ENCODE measurements around the gene GALM. TPM values are rescaled to one million over a fixed set of nuclear protein-coding genes. Genes with fewer than 3 reads are reported as not detected.
A peak's percentile ranks its signal among the peaks of the same experiment; 100 is the strongest.
"Not testable (repeated sequence)": the region's sequence is repeated elsewhere in the genome, so short reads cannot be mapped to it uniquely, and the experiment has no call there.

The GALM gene
- polyA plus RNA-seq, 5 donors, result 25.3 to 36.4 (median 28.4) TPM

DNA sequence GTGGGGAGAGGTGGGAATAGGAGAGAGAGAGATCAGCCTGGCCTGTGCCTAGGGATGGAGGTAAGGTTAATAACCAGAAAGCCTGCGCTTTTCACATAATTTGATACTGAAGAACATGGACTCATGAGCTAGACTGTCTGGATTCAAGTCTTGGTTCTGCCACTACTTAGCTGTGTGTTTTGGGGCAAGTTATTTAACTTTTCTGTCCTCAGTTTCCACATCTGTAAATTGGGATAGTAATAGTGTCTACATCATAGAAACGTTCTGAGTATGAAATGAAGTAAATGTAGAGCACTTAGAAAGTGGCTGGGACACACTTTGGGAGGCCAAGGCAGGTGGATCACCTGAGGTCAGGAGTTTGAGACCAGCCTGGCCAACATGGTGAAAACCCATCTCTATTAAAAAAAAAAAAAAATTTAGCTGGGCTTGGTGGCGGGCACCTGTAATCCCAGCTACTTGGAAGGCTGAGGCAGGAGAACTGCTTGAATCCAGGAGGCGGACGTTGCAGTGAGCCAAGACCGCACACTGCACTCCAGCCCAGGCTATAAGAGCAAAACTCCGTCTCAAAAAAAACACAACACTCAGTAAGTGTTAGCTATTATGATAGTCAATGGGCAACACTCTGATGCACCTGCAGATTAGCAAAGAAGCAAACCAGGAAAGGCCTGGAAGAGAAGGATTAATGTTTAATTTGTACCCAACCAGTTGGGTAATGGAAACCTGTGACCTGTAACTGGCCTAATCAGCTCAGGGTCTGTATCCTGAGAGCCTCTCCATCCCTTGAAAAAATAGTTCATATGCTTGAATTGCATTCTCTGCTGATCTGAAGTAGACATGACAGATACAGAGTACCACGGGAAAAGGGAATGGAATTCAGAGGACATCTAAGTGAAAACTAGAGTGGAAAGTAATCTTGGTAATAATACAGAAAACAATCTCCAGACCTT, 6.8 kb downstream of the GALM start:
- DNase-seq, result peak in 1 of 2 donors; percentile 11

DNA sequence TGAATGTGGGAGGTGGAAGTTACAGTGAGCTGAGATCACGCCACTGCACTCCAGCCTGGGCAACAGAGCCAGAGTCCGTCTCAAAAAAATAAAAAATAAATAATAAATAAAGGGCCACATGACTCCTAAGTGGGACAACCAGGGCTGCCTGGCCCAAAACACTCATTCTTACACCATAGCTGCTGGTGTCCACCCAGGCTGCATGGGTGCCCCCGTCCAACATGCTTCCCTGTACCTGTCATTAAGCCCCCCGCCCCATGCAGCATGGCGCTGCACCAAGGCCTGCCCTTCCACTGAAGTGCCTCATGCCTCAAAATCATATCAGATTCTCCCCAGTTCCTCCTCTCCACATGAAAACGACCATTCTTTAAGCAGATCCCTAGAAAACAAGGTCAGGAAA, 10.8 kb downstream of the GALM start:
- no peak for DNase-seq

DNA sequence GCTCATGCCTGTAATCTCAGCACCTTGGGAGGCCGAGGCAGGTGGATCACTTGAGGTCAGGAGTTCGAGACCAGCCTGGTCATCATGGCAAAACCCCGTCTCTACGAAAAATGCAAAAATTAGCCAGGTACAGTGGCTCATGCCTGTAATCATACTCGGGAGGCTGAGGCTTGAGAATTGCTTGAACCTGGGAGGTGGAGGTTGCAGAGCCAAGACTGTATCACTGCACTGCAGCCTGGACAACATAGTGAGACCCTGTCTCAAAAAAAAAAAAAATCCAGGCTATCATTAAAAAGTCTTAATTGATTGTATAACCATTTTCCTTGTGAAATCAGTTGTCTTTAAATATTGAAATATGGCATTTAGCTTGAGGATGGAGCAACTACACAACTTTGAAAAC, 15.0 kb downstream of the GALM start:
- DNase-seq, result not testable (repeated sequence)

DNA sequence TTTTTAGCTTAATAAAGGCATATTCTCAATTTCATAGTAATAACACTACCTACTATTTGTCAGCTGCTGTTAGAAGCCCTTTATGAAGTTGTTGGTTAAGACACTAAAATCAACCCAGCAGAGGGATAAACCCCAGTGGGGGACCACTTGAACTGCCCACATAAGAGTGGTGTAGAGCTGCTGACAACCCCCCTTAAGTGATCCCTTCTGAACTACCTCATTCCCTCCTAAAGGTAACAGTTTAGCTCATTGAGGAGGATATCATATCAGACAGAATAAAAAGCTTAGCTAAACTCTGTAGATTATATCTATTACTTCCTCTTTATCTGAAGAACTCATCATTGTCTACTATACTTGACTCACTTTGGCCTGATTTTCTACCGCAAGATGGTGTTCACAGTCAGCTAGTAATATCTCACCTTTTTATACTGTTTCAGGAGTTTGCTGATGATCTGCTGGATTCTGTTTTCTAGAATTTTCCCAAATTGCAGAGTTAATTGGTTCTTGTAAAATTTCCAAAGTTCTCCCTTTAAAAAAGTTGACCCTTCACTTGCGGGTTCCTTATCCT, 16.2 kb downstream of the GALM start:
- DNase-seq, result no peak

DNA sequence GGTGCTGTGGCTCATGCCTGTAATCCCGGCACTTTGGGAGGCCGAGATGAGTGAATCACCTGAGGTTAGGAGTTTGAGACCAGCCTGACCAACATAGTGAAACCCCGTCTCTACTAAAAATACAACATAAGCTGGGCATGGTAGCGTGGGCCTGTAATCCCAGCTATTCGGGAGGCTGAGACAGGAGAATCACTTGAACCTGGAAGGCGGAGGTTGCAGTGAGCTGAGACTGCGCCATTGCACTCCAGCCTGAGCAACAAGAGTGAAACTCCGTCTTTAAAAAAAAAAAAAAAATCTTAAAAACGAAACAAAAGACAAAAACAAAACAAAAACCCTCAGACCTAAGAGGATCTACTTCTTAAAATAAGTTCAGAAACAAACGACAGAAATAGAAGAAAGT, 16.7 kb downstream of the GALM start:
- not testable (repeated sequence) for DNase-seq

DNA sequence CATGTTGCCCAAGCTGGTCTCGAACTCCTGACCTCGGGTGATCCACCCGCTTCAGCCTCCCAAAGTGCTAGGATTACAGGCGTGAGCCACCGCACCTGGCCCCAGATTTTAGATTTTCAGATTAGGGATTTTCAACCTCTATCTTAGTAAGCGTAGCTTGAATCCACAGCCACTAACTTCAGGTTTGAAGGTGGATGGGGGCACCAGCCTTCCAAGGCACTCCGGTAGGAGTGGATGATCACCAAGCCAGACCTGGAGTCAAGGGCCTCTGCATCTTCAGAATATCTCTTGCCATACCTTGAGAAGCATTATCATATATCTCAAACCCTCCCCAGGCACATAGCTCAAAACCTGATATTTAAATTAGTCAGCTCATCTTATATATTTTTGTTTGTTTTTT, 17.9 kb downstream of the GALM start:
- DNase-seq, result no peak

DNA sequence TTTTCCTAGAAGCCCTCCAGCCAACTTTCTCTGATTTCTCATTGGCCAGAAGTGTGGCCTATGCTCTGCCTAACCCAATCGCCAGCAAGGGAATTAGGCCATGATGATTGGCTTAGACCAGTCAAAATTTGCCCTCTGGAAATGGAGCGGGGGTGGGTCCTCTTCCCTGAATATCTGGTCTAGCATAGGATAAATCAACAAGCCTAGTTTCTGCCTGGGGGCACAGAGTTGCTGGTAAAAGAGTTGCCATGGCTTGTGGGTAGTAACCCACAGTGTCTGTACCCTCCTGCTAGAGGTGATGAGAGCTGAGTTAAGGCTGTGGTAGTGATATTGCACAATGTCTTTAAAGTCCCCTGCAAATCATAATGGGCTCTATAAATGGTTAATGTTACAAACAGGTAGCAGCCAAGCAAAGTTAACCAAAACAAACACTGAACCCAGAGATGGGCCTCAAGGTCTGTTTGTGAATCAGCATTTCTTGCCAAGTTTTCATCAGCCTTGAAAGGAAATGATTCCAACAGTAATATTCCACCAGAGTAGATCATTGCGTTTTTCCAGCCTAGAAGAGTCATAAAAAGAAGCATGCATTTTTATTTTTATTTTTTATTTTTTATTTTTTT, 19.3 kb downstream of the GALM start:
- DNase-seq, result no peak

DNA sequence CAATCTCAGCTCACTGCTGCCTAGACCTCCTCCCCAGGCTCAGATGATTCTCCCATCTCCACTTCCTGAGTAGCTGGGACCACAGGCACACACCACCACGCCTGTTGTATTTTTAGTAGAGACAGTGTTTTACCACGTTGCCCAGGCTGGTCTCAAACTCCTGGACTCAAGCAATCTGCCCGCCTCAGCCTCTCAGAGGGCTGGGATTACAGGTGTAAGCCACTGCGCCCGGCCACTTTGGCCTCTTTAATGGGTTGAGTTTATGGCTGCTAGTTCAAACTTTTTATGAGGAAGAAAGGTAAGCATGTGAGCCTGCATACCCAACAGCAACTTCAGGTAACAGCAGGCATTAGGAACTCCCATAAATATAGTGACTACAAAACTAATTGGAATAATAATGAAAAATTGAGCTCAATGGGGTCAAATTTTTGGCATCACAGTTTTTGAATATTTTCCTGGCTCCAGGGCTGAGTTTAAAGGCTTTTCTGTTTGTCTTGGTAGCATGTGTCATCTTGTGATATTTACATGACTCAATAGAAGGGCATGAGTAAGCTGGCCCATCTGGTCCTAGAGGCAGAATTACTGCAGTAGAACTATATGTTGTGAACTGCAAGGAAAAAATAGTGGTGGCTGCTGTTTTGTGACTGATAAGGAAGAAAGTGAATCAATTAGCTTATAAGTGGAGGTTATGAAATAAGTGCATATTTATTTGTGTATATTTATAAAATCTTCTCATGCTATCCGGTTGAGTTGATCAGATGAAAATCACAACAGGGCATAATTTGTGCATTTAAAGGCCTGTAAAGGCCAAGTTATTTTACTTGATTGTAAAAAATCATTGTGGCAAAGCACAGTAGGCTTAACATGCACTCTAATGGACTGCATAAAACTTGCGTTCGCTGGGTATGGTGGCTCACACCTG, 24.8 kb downstream of the GALM start:
- DNase-seq, result no peak

DNA sequence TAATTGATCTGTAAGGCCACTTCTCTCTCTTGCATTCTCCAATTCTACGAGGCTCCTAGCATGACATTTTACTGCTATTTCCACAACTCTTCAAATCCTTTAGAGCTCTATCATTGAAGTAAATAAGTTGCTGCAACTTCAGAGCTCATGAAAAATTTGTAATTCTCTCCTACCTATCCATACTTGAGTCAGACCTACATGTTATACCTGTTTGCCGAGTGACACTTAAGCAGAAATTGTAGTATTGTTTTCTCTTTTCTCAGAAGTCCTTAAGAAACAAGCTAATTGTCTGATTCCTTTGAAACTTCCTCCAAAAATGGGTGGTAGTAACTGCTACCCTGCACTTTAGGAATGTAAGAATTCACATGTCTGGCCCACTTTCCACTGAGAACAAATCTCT, 26.1 kb downstream of the GALM start:
- no peak for DNase-seq

DNA sequence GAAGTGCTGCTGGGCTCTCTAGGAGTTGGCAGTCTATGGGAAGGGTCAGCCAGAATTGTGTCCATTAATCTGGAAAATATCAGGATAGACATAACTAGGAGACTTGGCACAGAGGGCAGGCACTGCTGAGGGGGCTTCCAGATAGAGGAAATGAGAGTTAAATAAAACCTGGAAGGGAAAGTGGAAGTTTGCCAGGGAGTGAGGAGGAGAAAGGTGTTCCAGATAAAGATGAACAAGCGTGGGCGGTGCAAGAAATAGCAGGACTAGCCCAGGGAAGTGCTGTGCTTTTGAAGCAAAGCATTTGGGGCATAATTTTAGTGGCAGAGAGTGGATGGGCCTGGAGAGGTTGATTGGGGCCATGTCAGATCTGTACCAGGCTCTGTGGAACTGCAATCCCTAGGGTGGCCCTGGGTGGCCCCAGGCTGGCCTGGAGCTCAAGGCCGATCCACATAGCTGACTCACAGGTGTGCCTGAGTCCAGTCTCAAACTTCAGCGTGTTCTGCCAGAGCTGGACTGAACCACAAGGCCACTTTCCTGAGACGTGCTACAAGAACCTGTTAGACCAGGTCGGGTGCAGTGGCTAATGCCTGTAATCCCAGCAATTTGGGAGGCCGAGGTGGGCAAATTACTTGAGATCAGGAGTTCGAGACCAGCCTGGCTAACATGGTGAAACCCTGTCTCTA, 26.9 kb downstream of the GALM start:
- no peak for DNase-seq

DNA sequence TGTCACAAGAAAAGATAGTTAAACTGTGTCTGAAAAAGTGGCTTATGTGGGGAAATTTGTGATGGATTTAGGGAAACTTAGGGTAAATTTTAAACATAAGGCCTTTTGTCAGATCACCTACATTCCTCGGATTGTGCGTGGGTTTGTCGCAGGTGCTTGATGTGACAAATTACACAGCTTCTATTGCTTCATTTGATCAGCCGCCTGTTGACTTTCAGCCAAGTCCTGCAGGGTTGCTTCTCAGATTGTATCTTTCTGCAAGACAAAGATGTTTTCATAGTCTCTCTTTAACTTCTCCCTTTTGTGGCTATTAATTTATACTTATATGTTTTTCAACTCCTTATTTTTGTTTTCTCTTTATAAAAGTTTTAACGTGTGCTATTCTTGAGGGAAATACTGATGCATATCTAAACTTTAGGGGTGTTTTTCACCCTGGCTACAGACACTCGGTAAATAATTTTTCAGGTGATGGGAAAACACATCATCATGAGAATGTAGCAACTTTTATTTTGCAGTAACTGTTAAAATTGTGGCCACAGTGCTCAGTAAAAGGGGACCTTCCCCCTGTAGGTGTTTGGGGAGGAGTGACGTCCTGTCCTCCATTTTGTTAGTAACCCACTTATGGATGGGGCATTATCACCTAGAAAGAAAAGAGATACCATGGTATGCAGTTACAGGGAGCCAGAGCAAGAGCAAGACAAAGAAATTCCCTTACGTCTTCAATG, 31.4 kb downstream of the GALM start:
- no peak for DNase-seq

DNA sequence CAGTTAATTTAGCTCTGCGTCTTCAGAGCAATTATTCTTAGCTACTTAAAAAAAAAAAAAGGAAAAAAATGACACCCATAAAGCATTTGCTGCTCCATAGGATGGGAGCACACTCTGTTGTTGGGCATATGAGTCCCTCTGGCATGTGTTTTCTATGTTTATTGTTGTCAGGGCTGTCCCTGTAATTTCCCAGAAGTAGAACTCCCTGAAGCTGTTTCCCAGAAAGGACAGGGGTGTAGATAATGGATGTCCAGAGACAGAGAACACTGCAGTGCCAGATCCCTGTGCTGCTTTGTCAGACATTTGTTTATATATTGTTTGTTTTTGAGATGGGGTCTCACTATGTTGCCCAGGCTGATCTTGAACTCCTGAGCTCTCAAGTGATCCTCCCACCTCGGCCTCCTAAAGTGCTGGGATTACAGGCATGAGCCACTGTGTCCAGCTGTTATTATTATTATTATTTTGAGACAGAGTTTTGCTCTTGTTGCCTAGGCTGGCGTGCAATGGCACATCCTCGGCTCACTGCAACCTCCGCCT, 32.6 kb downstream of the GALM start:
- DNase-seq, result no peak

DNA sequence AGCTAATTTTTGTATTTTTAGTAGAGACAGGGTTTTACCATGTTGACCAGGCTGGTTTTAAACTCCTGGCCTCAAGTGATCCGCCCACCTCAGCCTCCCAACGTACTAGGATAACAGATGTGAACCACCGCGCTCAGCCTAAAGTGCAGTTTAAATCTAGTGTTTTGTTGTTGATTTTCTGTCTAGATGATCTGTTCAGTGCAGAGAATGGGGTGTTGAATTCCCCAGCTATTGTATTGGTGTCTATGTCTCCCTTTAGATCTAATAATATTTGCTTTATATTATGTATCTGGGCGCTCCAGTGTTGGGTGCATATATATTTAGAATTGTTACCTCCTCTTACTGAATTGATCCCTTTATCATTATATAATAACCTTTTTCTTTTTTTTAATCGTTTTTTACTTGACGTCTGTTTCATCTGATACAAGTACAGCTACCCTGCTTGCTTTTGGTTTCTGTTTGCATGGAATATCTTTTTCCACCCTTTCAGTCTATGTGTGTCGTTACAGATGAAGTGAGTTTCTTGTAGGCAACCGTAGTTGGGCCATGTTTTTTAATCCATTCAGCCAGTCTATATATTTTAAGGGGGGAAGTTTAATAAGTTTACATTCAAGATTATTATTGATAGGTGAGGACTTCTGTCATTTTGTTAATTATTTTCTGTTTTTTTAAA, 34.3 kb downstream of the GALM start:
- DNase-seq, result no peak

DNA sequence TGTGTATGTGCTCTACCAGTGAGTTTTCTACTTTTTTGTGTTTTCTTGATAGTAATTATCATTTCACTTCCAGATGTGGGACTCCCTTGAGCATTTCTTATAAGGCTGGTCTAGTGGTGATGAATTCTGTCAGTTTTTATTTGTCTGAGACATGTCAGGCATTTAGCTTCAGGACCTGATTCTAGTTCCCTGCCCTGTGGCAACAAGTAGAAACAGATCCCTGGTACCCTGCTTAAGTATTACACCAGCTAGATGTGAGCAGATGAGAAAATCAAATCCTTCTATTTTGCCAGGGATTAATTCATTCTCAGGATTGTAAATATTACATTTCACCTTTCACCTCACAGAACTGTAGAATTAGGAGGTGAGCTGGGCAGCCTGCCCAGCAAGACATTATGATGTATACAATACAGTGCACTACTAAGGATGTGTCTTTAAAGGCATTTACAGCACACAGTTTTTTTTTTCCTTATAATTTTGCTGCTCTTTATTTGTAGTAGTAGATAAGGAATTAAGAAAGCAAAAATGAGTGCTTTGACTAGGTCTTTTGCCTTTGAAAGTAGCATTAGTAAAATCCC, 35.1 kb downstream of the GALM start:
- no peak for DNase-seq

DNA sequence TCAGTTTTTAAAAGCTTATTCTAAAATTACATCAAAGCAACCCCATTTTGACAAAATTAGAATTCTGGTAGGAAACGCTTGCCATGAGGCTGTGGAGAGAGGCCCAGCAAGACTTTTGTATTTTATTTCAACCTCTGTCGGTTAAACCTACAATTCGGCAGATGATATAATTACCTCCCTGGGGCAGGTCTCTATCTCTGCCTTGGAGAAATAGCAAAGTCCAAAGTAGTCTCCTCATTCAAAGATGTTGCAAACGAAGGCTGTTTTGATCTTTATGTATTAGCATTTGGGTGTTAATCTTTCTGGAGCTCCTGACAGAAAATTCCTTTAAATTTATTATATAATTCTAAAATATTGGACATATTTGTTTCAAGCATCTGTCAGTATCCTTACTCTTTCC, 35.6 kb downstream of the GALM start:
- DNase-seq, result no peak

DNA sequence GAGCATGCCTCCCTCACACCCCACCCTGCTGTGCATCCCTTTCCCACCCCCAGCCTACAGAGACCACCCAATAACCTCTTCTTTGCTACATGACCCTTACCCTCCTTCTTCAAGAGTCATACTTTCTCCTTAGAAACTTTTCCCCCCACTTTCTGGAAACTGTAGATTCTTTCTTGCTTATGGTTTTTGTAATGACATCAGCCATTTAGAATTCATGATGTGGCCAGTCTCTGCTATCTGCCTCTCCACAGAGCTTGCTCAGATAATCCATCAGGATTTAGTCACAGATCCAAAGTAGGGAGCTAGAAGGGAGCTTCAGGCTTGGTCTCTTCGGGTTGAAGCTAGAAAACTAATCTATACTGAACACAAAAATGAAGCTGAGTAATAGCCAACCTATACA, 36.5 kb downstream of the GALM start:
- DNase-seq, result no peak

DNA sequence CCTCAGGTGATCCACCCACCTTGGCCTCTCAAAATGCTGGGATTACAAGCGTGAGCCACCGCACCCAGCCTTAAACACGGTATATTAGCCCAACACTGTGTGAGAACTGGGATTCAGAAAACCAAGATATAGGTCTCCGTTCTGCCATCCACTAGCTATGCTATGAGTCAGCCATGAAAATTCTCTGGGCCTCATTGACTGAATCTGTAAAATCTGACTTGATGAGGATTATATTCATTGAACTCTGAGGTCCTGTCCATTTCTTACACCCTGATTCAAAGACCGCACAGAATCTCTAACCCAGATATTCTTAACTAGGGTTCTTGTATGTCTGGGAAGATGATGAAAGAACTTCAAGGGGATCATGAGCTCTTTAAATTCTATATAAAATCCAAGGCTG, 37.4 kb downstream of the GALM start:
- not testable (repeated sequence) for DNase-seq

DNA sequence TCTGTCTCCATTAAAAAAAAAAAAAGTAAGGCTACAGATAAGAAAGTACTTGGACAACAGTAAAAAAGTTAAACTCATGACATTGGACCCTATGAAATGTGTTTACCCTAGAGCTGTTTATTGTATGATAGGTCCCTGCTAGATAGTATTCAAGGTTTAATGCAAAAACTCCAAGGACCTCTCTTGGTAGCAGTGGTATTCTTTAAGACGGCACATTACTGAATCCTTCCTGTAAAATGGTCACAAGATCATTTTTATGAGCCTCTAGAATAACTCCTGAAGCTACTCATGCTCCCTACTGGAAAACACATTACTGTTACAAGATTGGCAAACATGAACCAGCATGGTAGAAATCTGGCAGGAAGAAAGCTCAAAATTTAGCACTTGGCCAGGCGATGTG, 38.8 kb downstream of the GALM start:
- DNase-seq, result no peak

DNA sequence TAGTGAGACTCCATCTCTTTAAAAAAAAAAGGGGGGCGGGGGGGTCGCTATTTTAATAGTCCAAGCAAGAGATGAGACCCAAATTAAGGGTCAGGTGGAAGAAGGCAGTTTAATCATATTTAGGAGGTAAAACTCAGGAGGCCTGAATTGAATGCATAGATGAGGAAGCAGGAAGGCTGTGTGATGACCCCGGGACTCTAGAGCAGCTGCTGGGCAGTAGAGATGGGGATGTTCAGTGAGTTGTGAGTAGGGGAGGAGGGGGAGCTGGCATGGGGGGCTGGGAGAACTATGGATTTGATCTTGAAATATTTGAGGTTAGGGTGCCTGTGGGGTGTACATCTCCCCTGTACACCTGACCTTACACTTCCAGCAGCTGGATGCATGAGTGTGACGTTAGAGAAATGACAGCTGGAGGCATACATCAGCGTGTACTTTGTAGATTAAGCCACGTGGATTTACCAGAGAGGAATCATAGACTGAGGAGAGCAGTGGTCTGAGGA, 41.0 kb downstream of the GALM start:
- no peak for DNase-seq
